Measurements from ENCODE around the gene CDH9.
"Not testable (repeated sequence)": the region's sequence is repeated elsewhere in the genome, so short reads cannot be mapped to it uniquely, and the experiment has no call there.

Gene CDH9

GRCh38 chr5:26877154-26877553, 161.2 kb downstream of the CDH9 start:
- DNase-seq: no peak
- TF ChIP-seq, protein P1, sequence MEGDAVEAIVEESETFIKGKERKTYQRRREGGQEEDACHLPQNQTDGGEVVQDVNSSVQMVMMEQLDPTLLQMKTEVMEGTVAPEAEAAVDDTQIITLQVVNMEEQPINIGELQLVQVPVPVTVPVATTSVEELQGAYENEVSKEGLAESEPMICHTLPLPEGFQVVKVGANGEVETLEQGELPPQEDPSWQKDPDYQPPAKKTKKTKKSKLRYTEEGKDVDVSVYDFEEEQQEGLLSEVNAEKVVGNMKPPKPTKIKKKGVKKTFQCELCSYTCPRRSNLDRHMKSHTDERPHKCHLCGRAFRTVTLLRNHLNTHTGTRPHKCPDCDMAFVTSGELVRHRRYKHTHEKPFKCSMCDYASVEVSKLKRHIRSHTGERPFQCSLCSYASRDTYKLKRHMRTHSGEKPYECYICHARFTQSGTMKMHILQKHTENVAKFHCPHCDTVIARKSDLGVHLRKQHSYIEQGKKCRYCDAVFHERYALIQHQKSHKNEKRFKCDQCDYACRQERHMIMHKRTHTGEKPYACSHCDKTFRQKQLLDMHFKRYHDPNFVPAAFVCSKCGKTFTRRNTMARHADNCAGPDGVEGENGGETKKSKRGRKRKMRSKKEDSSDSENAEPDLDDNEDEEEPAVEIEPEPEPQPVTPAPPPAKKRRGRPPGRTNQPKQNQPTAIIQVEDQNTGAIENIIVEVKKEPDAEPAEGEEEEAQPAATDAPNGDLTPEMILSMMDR (IDR thresholded peaks at IDR 0.05; ENCODE audit: low read depth, low read length): no peak
- Histone ChIP-seq H3K36me3 (no peaks in the 10 kb centered on the region), H3K4me1 (peaks cover 3% of the 10 kb centered on the region; the same call in 1 of the 2 replicates), H3K9me3 (no peaks in the 10 kb centered on the region), H3K4me3 (ENCODE audit: low read depth, low read length) (no peak overlapping the region), H3K27me3 (no peaks in the 10 kb centered on the region)

- TF ChIP-seq, protein P1 (IDR thresholded peaks at IDR 0.05; ENCODE audit: low read depth, low read length): no peak
- H3K9me3 ChIP-seq: no peaks in the 10 kb centered on the region
- no peaks in the 10 kb centered on the region for H3K36me3 ChIP-seq
- no peak for DNase-seq
- H3K4me3 ChIP-seq (ENCODE audit: low read depth, low read length): no peak overlapping the region
- no peaks in the 10 kb centered on the region for H3K27me3 ChIP-seq
- peaks cover 3% of the 10 kb centered on the region; the same call in 1 of the 2 replicates for H3K4me1 ChIP-seq
Observed at GRCh38 chr5:26872337-26872736, 166.0 kb downstream of the CDH9 start.

DNA sequence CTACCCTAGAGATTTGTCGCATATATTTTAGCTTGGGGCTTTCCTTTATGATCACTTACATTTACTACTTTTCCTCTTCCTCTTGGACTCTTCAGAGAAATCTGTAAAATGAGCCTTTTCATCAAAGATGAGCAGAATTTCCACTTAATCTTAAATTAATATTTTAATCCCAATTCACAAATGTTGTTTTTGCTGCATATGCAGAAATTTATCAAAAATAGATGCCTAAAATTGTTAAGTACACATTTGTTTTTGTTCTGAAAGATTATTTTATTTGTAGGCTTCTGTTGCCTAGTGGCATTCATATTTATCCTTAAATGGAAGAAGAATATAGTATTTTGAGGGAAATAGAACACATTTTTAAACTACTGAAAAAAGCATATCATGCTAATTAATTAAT, 168.6 kb downstream of the CDH9 start:
- TF ChIP-seq, protein P1 (IDR thresholded peaks at IDR 0.05; ENCODE audit: low read depth, low read length): no peak
- Histone ChIP-seq H3K9me3 (no peaks in the 10 kb centered on the region), H3K36me3 (no peaks in the 10 kb centered on the region), H3K27me3 (no peaks in the 10 kb centered on the region), H3K4me1 (peaks cover 3% of the 10 kb centered on the region; the same call in 1 of the 2 replicates), H3K4me3 (ENCODE audit: low read depth, low read length) (no peak overlapping the region)
- DNase-seq: no peak

DNA sequence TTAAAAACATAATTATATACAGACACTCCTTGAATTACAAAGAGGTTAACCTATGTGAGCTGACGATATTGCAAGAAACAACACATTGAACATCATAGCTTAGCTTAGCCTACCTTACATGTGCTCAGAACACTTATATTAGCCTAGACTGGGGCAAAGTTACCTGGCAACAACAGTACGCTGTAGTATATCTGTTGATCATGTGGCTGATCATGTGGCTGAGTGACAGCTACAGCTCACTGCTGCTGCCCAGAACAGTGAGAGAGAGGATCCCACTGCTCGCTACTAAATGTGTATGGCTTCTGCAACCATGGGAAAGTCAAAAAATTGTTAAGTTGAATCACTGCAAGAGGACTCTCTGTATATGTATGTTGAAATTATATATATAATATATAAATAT, 169.9 kb downstream of the CDH9 start:
- no peak for DNase-seq
- TF ChIP-seq, protein P1 (IDR thresholded peaks at IDR 0.05; ENCODE audit: low read depth, low read length): no peak

GRCh38 chr5:26864061-26864460, 174.3 kb downstream of the CDH9 start:
- TF ChIP-seq, protein P1 (IDR thresholded peaks at IDR 0.05; ENCODE audit: low read depth, low read length): no peak
- Histone ChIP-seq H3K36me3 (no peaks in the 10 kb centered on the region), H3K9me3 (no peaks in the 10 kb centered on the region), H3K4me3 (ENCODE audit: low read depth, low read length) (no peak overlapping the region), H3K4me1 (no peaks in the 10 kb centered on the region), H3K27me3 (no peaks in the 10 kb centered on the region)
- no peak for DNase-seq

More for the DNA sequence above, 169.9 kb downstream of the CDH9 start:
- peaks cover 3% of the 10 kb centered on the region; the same call in 1 of the 2 replicates for H3K4me1 ChIP-seq
- H3K4me3 ChIP-seq (ENCODE audit: low read depth, low read length): no peak overlapping the region
- no peaks in the 10 kb centered on the region for H3K27me3 ChIP-seq
- H3K9me3 ChIP-seq: no peaks in the 10 kb centered on the region
- no peaks in the 10 kb centered on the region for H3K36me3 ChIP-seq

GRCh38 chr5:26856238-26856637, 182.1 kb downstream of the CDH9 start:
- H3K27me3 ChIP-seq: no peaks in the 10 kb centered on the region
- TF ChIP-seq, protein P1 (IDR thresholded peaks at IDR 0.05; ENCODE audit: low read depth, low read length): no peak

DNA sequence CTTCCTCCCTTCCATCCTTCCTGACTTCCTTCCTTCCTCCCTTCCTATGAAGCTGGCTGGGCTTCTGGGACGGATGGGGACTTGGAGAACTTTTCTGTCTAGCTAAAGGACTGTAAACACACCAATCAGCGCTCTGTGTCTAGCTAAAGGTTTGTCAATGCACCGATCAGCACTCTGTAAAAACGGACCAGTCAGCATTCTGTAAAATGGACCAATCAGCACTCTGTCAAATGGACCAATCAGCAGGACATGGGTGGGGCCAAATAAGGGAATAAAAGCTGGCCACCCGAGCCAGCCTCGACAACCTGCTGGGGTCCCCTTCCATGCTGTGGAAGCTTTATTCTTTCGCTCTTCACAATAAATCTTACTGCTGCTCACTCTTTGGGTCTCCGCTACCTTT, 185.9 kb downstream of the CDH9 start:
- H3K27me3 ChIP-seq; DNase-seq; H3K9me3 ChIP-seq; H3K4me1 ChIP-seq; H3K36me3 ChIP-seq; H3K4me3 ChIP-seq (ENCODE audit: low read depth, low read length): not testable (repeated sequence)

More at GRCh38 chr5:26856238-26856637, 182.1 kb downstream of the CDH9 start:
- no peak for DNase-seq
- Histone ChIP-seq H3K36me3 (no peaks in the 10 kb centered on the region), H3K4me3 (ENCODE audit: low read depth, low read length) (no peak overlapping the region), H3K4me1 (no peaks in the 10 kb centered on the region), H3K9me3 (no peaks in the 10 kb centered on the region)
